GM23248 (cell line): ENCODE results near the gene LRP5. TPM values are rescaled to one million over a fixed set of nuclear protein-coding genes. Genes with fewer than 3 reads are reported as not detected.

Experiments
- DNase-seq: peaks from one replicate; pipeline ENCODE4 v3.0.0-alpha.2; 2015
- H2AFZ ChIP-seq: fragments of 200-600 bp; sonication (generic); 2 replicates; pipeline ENCODE4 v1.6.1; 2016; ENCODE audit warnings: antibody characterized with exemption
- H3F3A ChIP-seq: fragments of 200-600 bp; sonication (generic); 2 replicates; pipeline ENCODE4 v1.6.1; 2016; ENCODE audit warnings: mild to moderate bottlenecking, antibody characterized with exemption, mixed run types; ENCODE audit not compliant: insufficient read depth
- H3K27ac ChIP-seq: fragments of 200-600 bp; sonication (generic); 2 replicates; pipeline ENCODE4 v1.5.1; 2016; ENCODE audit warnings: mild to moderate bottlenecking
- H3K27me3 ChIP-seq: fragments of 200-600 bp; sonication (generic); replicated peaks from 2 replicates; pipeline ENCODE4 v1.6.1; 2016; ENCODE audit warnings: mild to moderate bottlenecking; ENCODE audit not compliant: insufficient read depth
- H3K36me3 ChIP-seq: fragments of 200-600 bp; sonication (generic); 2 replicates; pipeline ENCODE4 v1.6.1; 2016; ENCODE audit warnings: low read depth, mild to moderate bottlenecking
- H3K4me1 ChIP-seq: fragments of 200-600 bp; sonication (generic); 2 replicates; pipeline ENCODE4 v1.6.1; 2016; ENCODE audit warnings: mild to moderate bottlenecking; ENCODE audit not compliant: insufficient read depth
- H3K4me2 ChIP-seq: fragments of 200-600 bp; sonication (generic); one replicate; pipeline ENCODE4 v1.6.1; 2016; ENCODE audit warnings: mild to moderate bottlenecking; ENCODE audit not compliant: unreplicated experiment
- H3K4me3 ChIP-seq: fragments of 200-600 bp; sonication (generic); 2 replicates; pipeline ENCODE4 v1.5.1; 2016; ENCODE audit warnings: mild to moderate bottlenecking
- H3K79me2 ChIP-seq: fragments of 200-600 bp; sonication (generic); 2 replicates; pipeline ENCODE4 v1.6.1; 2016; ENCODE audit warnings: mild to moderate bottlenecking; ENCODE audit not compliant: insufficient read depth
- H3K9ac ChIP-seq: fragments of 200-600 bp; sonication (generic); 2 replicates; pipeline ENCODE4 v1.6.1; 2016; ENCODE audit warnings: mild to moderate bottlenecking
- H3K9me2 ChIP-seq: fragments of 200-600 bp; sonication (generic); 2 replicates; pipeline ENCODE4 v1.6.1; 2016; ENCODE audit warnings: mixed run types, mild to moderate bottlenecking, moderate library complexity; ENCODE audit not compliant: insufficient read depth
- H3K9me3 ChIP-seq: fragments of 200-600 bp; sonication (generic); one replicate; pipeline ENCODE4 v1.6.1; 2017; ENCODE audit warnings: low read depth
- H4K20me1 ChIP-seq: fragments of 200-600 bp; sonication (generic); 2 replicates; pipeline ENCODE4 v1.6.0; 2016; ENCODE audit not compliant: insufficient read depth
- EZH2 ChIP-seq: fragments of 200-600 bp; sonication (generic); IDR thresholded peaks from 2 replicates; pipeline ENCODE4 v1.6.1; 2018; ENCODE audit warnings: antibody characterized with exemption, mild to moderate bottlenecking; ENCODE audit not compliant: insufficient read depth, poor library complexity, severe bottlenecking
- EZH2phosphoT487 ChIP-seq: fragments of 200-600 bp; sonication (generic); IDR thresholded peaks from 2 replicates; pipeline ENCODE4 v1.6.1; 2018; ENCODE audit warnings: antibody characterized with exemption, moderate library complexity, mild to moderate bottlenecking, low read depth; ENCODE audit not compliant: insufficient read depth
- WGBS, 2 experiments: methylation state at CpG; one replicate each; pipeline ENCODE4 v1.1.6; 2015 to 2017; ENCODE audit warnings: low lambda C conversion rate in 2 of 2, low coverage in 1 of 2; ENCODE audit errors: missing lambda C conversion rate in 2 of 2; 5-methylcytosine and 5-hydroxymethylcytosine counted together
- in situ Hi-C: fragments of 300-500 bp; cut with MboI; formaldehyde crosslinking; loops from 2 replicates; pipeline ENCODE4 v1.15.0; 2020
- polyA plus RNA-seq: library from polyadenylated mRNA; unstranded; fragments of >200 nt; fragmentation: Nextera tagmentation; extraction: Ambion mirVana; gene quantifications from 2 replicates; pipeline ENCODE4 v1.2.1, GENCODE V29; 2016
- total RNA-seq: library from RNA; depleted of rRNA; stranded (reverse); fragments of >200 nt; shearing (Covaris generic); gene quantifications from 2 replicates; pipeline ENCODE4 v1.2.3, GENCODE V29; 2014

Gene LRP5
- total and polyA plus RNA-seq, 2 experiments from 2014 or later = 3.0 TPM

DNA sequence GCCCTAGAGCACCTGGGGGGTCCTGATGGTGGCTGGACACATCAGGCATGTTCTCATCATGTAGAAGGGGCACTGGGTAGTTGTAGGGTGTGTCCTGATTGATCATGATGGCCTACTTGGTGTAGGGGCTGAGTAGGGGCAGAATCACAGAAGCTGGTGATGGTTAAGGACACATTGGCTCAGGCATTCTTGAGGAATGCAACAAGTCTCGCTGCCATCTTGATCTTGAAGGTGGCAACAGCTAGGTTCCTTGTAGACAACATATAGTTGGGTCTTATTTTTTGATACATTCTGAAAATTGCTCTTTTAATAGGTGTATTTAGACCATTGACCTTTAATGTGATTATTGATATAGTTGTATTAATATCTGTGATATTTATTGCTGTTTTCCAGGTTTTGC is 176.2 kb downstream of the LRP5 start:
- 0 out of 2 replicates have a peak, but pooled peaks cover 5% of the 10 kb centered on the region for H3F3A ChIP-seq
- peaks cover 47% of the 10 kb centered on the region for H4K20me1 ChIP-seq
- TF ChIP-seq EZH2phosphoT487 (no peak), EZH2 (no peak)
- H3K36me3 ChIP-seq = no peaks in the 10 kb centered on the region
- H2AFZ ChIP-seq = no peak overlapping the region
- in situ Hi-C loops = no loop called here
- no peak overlapping the region for H3K4me3 ChIP-seq
- no peaks in the 10 kb centered on the region for H3K27me3 ChIP-seq
- no peak overlapping the region for H3K9ac ChIP-seq
- no peaks in the 10 kb centered on the region for H3K4me1 ChIP-seq
- H3K4me2 ChIP-seq = no peak overlapping the region
- no peaks in the 10 kb centered on the region for H3K9me2 ChIP-seq
- DNase-seq = no peak
- H3K79me2 ChIP-seq = peaks cover 100% of the 10 kb centered on the region
- 100% methylated on average over 1 of the region's 1 CpG for WGBS, 2 experiments
- no peak overlapping the region for H3K27ac ChIP-seq
- no peaks in the 10 kb centered on the region for H3K9me3 ChIP-seq

DNA sequence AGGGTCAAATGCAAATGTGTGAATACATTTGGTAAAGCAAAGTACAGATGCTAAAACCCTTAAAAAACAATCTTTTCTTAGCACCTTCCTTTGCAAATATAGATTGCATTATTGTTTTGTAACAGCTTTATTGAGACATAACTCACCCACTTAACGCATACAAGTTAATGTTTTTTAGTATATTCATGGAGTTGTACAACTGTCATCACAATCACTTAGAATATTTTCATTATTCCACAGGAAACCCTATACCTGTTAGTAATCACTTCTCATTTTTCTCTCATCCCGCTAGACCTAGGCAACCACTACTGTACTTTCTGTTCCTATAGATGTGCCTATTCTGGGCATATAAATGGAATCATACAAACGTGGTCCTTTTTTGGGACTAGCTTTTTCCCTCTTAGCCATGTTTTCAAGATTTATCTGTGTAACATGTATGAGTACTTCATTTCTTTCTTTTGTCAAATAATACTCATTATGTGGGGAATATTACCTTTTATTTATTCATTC is 182.9 kb downstream of the LRP5 start:
- no peak for TF ChIP-seq EZH2phosphoT487
- no peak for TF ChIP-seq EZH2
- peaks cover 6% of the 10 kb centered on the region; the same call in 1 of the 2 replicates for H3K4me1 ChIP-seq
- no peaks in the 10 kb centered on the region for H3K36me3 ChIP-seq
- H3F3A ChIP-seq = 0 out of 2 replicates have a peak, but pooled peaks cover 7% of the 10 kb centered on the region
- peaks cover 48% of the 10 kb centered on the region; the same call in 1 of the 2 replicates for H4K20me1 ChIP-seq
- peaks cover 99% of the 10 kb centered on the region for H3K79me2 ChIP-seq
- H3K9ac ChIP-seq = no peak overlapping the region
- H3K9me3 ChIP-seq = no peaks in the 10 kb centered on the region
- in situ Hi-C loops = no loop called here
- H2AFZ ChIP-seq = no peak overlapping the region
- no peaks in the 10 kb centered on the region for H3K9me2 ChIP-seq
- H3K27me3 ChIP-seq = no peaks in the 10 kb centered on the region
- 58 to 69% methylated on average over 3 of the region's 3 CpGs for WGBS, 2 experiments
- DNase-seq = no peak
- H3K4me2 ChIP-seq = no peak overlapping the region
- no peak overlapping the region for H3K27ac ChIP-seq
- no peak overlapping the region for H3K4me3 ChIP-seq

DNA sequence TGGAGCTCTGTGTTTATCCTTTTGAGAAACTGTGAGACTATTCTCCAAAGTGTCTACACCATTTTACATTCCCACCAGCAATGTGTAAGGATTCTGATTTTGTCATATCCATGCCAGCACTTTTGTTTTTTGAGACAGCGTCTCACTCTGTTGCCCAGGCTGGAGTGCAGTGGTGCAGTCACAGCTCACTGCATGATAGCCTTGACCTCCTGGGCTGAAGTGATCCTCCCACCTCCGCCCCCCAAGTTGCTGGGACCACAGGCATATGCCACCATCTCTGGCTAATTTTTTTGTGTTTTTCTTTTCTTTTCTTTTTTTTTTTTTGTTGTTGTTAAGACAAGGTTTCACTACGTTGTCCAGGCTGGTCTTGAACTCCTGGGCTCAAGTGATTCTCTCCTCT is 183.5 kb downstream of the LRP5 start:
- Histone ChIP-seq H3K4me3 (no peak overlapping the region), H3K4me1 (peaks cover 6% of the 10 kb centered on the region; the same call in 1 of the 2 replicates), H3K4me2 (no peak overlapping the region), H3K27ac (no peak overlapping the region), H2AFZ (no peak overlapping the region), H3F3A (0 out of 2 replicates have a peak, but pooled peaks cover 7% of the 10 kb centered on the region), H3K9me2 (no peaks in the 10 kb centered on the region), H4K20me1 (peaks cover 48% of the 10 kb centered on the region; the same call in 1 of the 2 replicates), H3K79me2 (peaks cover 99% of the 10 kb centered on the region), H3K27me3 (no peaks in the 10 kb centered on the region), H3K36me3 (no peaks in the 10 kb centered on the region), H3K9me3 (no peaks in the 10 kb centered on the region), H3K9ac (no peak overlapping the region)
- no peak for DNase-seq
- in situ Hi-C loops = no loop called here
- TF ChIP-seq EZH2 = no peak
- 72 to 87% methylated on average over 3 of the region's 3 CpGs for WGBS, 2 experiments

DNA sequence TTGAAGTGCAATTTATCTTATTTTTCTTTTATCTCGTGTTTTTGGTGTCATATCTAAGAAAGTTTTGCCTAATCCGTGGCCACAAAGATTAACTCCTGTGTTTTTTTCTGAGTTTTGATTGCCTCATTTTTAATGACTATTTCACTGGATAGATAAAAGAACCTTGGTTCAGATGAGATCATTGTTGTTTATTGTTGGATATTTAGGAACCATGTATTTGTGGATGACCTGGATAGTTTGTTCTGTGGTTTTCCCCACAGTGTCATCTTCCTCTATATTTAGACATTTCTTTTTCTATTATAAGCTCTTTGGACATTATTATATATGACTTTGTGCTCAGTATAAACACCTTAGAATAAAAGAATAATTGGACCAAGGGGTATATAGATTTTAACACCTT is 185.4 kb downstream of the LRP5 start:
- H3K27ac ChIP-seq = no peak overlapping the region
- TF ChIP-seq EZH2phosphoT487 (no peak), EZH2 (no peak)
- no peak for DNase-seq

More for the DNA sequence above, 185.4 kb downstream of the LRP5 start:
- H2AFZ ChIP-seq = no peak overlapping the region
- H3K9ac ChIP-seq = no peak overlapping the region
- no peak overlapping the region for H3K4me3 ChIP-seq
- no peak overlapping the region for H3K4me2 ChIP-seq
- no peaks in the 10 kb centered on the region for H3K27me3 ChIP-seq
- peaks cover 54% of the 10 kb centered on the region for H4K20me1 ChIP-seq
- H3K9me3 ChIP-seq = no peaks in the 10 kb centered on the region
- no peaks in the 10 kb centered on the region for H3K36me3 ChIP-seq
- 95 to 96% methylated on average over 2 of the region's 2 CpGs for WGBS, 2 experiments
- H3K4me1 ChIP-seq = peaks cover 6% of the 10 kb centered on the region; the same call in 1 of the 2 replicates
- in situ Hi-C loops = no loop called here
- H3K9me2 ChIP-seq = no peaks in the 10 kb centered on the region
- H3F3A ChIP-seq = 0 out of 2 replicates have a peak, but pooled peaks cover 7% of the 10 kb centered on the region
- peaks cover 99% of the 10 kb centered on the region for H3K79me2 ChIP-seq
